B cell (primary cell): Measurements from ENCODE around the gene IRAK1. TPM values are rescaled to one million over a fixed set of nuclear protein-coding genes. Genes with fewer than 3 reads are reported as not detected.

Experiments used
- ATAC-seq: fragments of 200-7000 bp; cut with Tn5 transposase; one replicate; pipeline ENCODE4 v1.10.0; 2021; ENCODE audit warnings: low read depth, mild to moderate bottlenecking, moderate number of reproducible peaks, moderate library complexity
- CTCF ChIA-PET: fragments of 350-600 bp; sonication (Branson Sonifier 250); formaldehyde crosslinking; loops from one replicate; lab custom pipeline; 2021; ENCODE audit warnings: antibody characterized with exemption, inconsistent platforms; lab: Charles Lee
- POLR2A ChIA-PET: fragments of 350-600 bp; sonication (Branson Sonifier 250); formaldehyde crosslinking; loops from one replicate; lab custom pipeline; 2021; ENCODE audit warnings: antibody characterized with exemption; lab: Charles Lee
- DNase-seq: peaks from one replicate; pipeline ENCODE4 v3.0.0; 2013
- H2AFZ ChIP-seq: 2 replicates; pipeline ENCODE4 v1.6.1; 2012; ENCODE audit warnings: mild to moderate bottlenecking, low read depth, low read length; ENCODE audit not compliant: insufficient read depth, poor library complexity, severe bottlenecking
- H3K27ac ChIP-seq, 2 donors: 1 replicate in 1 of 2; 2 replicates in 1 of 2; pipeline ENCODE4 v1.5.1; 2012 to 2013; ENCODE audit warnings: low read length in 2 of 2, mild to moderate bottlenecking in 2 of 2, moderate library complexity in 1 of 2
- H3K27me3 ChIP-seq, 4 experiments: fragments of 200-600 bp in 1 of 4; sonication (generic) in 1 of 4; replicated peaks in 1 of 4; 1 replicate in 2 of 4; 2 replicates in 2 of 4; pipeline versions ENCODE4 v1.6.1 to v1.7.0; 2013 to 2016; ENCODE audit warnings: low read length in 3 of 4, mild to moderate bottlenecking in 2 of 4, mixed read lengths in 1 of 4, moderate library complexity in 1 of 4; ENCODE audit not compliant: insufficient read depth in 4 of 4, control insufficient read depth in 3 of 4; ENCODE audit errors: control extremely low read depth in 1 of 4
- H3K36me3 ChIP-seq, 2 experiments: replicated peaks in 1 of 2; 1 replicate in 1 of 2; 2 replicates in 1 of 2; pipeline versions ENCODE4 v1.6.1 to v1.7.1; 2013; ENCODE audit warnings: low read length in 1 of 2; ENCODE audit not compliant: insufficient read depth in 2 of 2, control insufficient read depth in 1 of 2; ENCODE audit errors: control extremely low read depth in 1 of 2, extremely low read depth in 1 of 2
- H3K4me1 ChIP-seq, 2 donors: fragments of 200-600 bp in 1 of 2; sonication (generic) in 1 of 2; 1 replicate in 1 of 2; 2 replicates in 1 of 2; pipeline versions ENCODE4 v1.5.1 to v1.6.1; 2013 to 2017; ENCODE audit warnings: low read length in 2 of 2; ENCODE audit not compliant: control insufficient read depth in 2 of 2, insufficient read depth in 2 of 2
- H3K4me2 ChIP-seq: replicated peaks from 2 replicates; pipeline ENCODE3; 2012; ENCODE audit warnings: mild to moderate bottlenecking, low read depth, low read length; ENCODE audit not compliant: poor library complexity, severe bottlenecking
- H3K4me3 ChIP-seq, 5 experiments: fragments of 200-600 bp in 1 of 5; sonication (generic) in 1 of 5; 1 replicate in 3 of 5; 2 replicates in 2 of 5; pipeline versions ENCODE4 v1.5.1 to v1.7.0; 2011 to 2016; ENCODE audit warnings: low read length in 4 of 5, mild to moderate bottlenecking in 4 of 5, low read depth in 2 of 5, control low read depth in 1 of 5, moderate library complexity in 1 of 5; ENCODE audit not compliant: insufficient read depth in 1 of 5; ENCODE audit errors: control extremely low read depth in 1 of 5, extremely low read depth in 1 of 5
- H3K79me2 ChIP-seq: fragments of 200-600 bp; sonication (generic); one replicate; pipeline ENCODE4 v1.6.0; 2016; ENCODE audit warnings: low read length; ENCODE audit not compliant: control insufficient read depth, insufficient read depth
- H3K9ac ChIP-seq: fragments of 200-600 bp; sonication (generic); 2 replicates; pipeline ENCODE4 v1.6.1; 2017; ENCODE audit warnings: mild to moderate bottlenecking, low read length, moderate library complexity
- H3K9me3 ChIP-seq, 3 donors: one replicate each; pipeline versions ENCODE4 v1.6.1 to v1.7.1; 2013; ENCODE audit warnings: low read length in 2 of 3; ENCODE audit not compliant: control insufficient read depth in 2 of 3, insufficient read depth in 1 of 3; ENCODE audit errors: control extremely low read depth in 1 of 3
- H4K20me1 ChIP-seq: 2 replicates; pipeline ENCODE4 v1.6.0; 2012; ENCODE audit warnings: mild to moderate bottlenecking, low read length; ENCODE audit not compliant: insufficient read depth, control insufficient read depth, poor library complexity, severe bottlenecking
- H3K27ac Mint-ChIP-seq: one replicate; pipeline ENCODE4 v1.8.0; 2021; ENCODE audit warnings: mixed read lengths
- H3K27me3 Mint-ChIP-seq: one replicate; pipeline ENCODE4 v1.8.0; 2021; ENCODE audit warnings: mixed read lengths
- H3K4me1 Mint-ChIP-seq: one replicate; pipeline ENCODE4 v1.8.0; 2021; ENCODE audit warnings: mixed read lengths
- H3K4me3 Mint-ChIP-seq: one replicate; pipeline ENCODE4 v1.8.0; 2021; ENCODE audit warnings: mixed read lengths
- H3K9me3 Mint-ChIP-seq: one replicate; pipeline ENCODE4 v1.8.0; 2022; ENCODE audit warnings: mixed read lengths; ENCODE audit not compliant: insufficient read depth
- CTCF ChIP-seq: fragments of 200-600 bp; IDR thresholded peaks from one replicate; pipeline ENCODE4 v1.8.0; 2022; ENCODE audit warnings: antibody characterized with exemption, mild to moderate bottlenecking
- EZH2 ChIP-seq: IDR thresholded peaks from 2 replicates; pipeline ENCODE4 v1.6.1; 2012; ENCODE audit warnings: borderline replicate concordance, low read depth, mild to moderate bottlenecking, moderate library complexity, low read length; ENCODE audit not compliant: insufficient read depth, poor library complexity, severe bottlenecking
- WGBS: methylation state at CpG from one replicate; pipeline ENCODE4 v1.1.5; 2013; ENCODE audit warnings: missing lambda C conversion rate; ENCODE audit not compliant: insufficient coverage; 5-methylcytosine and 5-hydroxymethylcytosine counted together
- intact Hi-C: fragments of 100-400 bp; cut with micrococcal nuclease; formaldehyde crosslinking; loops from one replicate; pipeline ENCODE4 v1.10.0; 2022
- polyA plus RNA-seq: library from polyadenylated mRNA; depleted of rRNA; stranded (reverse); fragments of >200 nt; gene quantifications from 2 replicates; pipeline ENCODE4 v1.2.3, GENCODE V29; 2012
- total RNA-seq, 2 donors: library from RNA; stranded (reverse); fragments of 120-200 nt in 1 of 2; gene quantifications; 1 replicate in 1 of 2; 2 replicates in 1 of 2; pipeline versions ENCODE4 v1.2.3 to v1.2.4, GENCODE V29; 2013 to 2022

IRAK1 gene
- total and polyA plus RNA-seq, 2 donors (not counting 1 experiment from before 2014, with no cell fraction given), result 112 to 118 TPM

- no peak for ATAC-seq
- Histone ChIP-seq H3K4me1 (peaks cover 30 to 39% of the 10 kb centered on the region in 2 donors), H3K4me3 (no peak overlapping the region), H4K20me1 (peaks cover 65% of the 10 kb centered on the region), H3K79me2 (peaks cover 83% of the 10 kb centered on the region), H3K27me3 (no peaks in the 10 kb centered on the region), H3K9ac (no peak overlapping the region), H3K27ac (no peak overlapping the region), H2AFZ (no peak overlapping the region), H3K9me3 (no peaks in the 10 kb centered on the region), H3K4me2 (no peak overlapping the region), H3K36me3 (peaks cover 0 to 61% of the 10 kb centered on the region in 2 experiments)
- POLR2A ChIA-PET, result no interaction called here
- intact Hi-C loops, result loop anchor here (10.0 kb wide), 1 partner anchor 1019 kb away; no protein-coding TSS in a partner anchor
- Mint-ChIP-seq H3K27me3 (no peaks in the 10 kb centered on the region), H3K4me3 (no peak overlapping the region), H3K4me1 (peaks cover 28% of the 10 kb centered on the region), H3K27ac (no peak overlapping the region), H3K9me3 (no peaks in the 10 kb centered on the region)
- CTCF ChIA-PET, result no interaction called here
- TF ChIP-seq EZH2, result no peak
- TF ChIP-seq CTCF, result no peak
- WGBS, result 100% methylated on average over 6 of the region's 12 CpGs
- no peak for DNase-seq
These were observed 56.2 kb downstream of the IRAK1 start for GRCh38 chrX:153963546-153963945.

- peaks cover 44% of the 10 kb centered on the region for H4K20me1 ChIP-seq
- ChIA-PET CTCF (interaction anchor here (1.5 kb wide), 1 partner anchor 53 kb away, joined by 3 read pairs; no protein-coding TSS in a partner anchor), POLR2A (no interaction called here)
- no peak overlapping the region for H3K4me3 Mint-ChIP-seq
- intact Hi-C loops, result loop anchor here (10.0 kb wide), 1 partner anchor 1016 kb away; no protein-coding TSS in a partner anchor
- TF ChIP-seq CTCF (no peak), EZH2 (no peak)
- peaks cover 0 to 67% of the 10 kb centered on the region in 2 experiments for H3K36me3 ChIP-seq
- no peaks in the 10 kb centered on the region for H3K9me3 ChIP-seq
- no peaks in the 10 kb centered on the region for H3K9me3 Mint-ChIP-seq
- H3K27ac ChIP-seq, result no peak overlapping the region
- peaks cover 9 to 17% of the 10 kb centered on the region in 2 donors for H3K4me1 ChIP-seq
- H2AFZ ChIP-seq, result no peak overlapping the region
- peaks cover 10% of the 10 kb centered on the region for H3K4me1 Mint-ChIP-seq
- ATAC-seq (no peak), DNase-seq (no peak)
- H3K4me2 ChIP-seq, result no peak overlapping the region
- WGBS, result 100% methylated on average over 3 of the region's 11 CpGs
- H3K4me3 ChIP-seq, result no peak overlapping the region
- no peaks in the 10 kb centered on the region for H3K27me3 Mint-ChIP-seq
- H3K9ac ChIP-seq, result no peak overlapping the region
- H3K27ac Mint-ChIP-seq, result no peak overlapping the region
- H3K79me2 ChIP-seq, result peaks cover 61% of the 10 kb centered on the region
- no peaks in the 10 kb centered on the region for H3K27me3 ChIP-seq
These were observed 58.4 kb downstream of the IRAK1 start for GRCh38 chrX:153961292-153961691.
